PC-3 (cell line): ENCODE measurements around the gene L1CAM. TPM values are rescaled to one million over a fixed set of nuclear protein-coding genes. Genes with fewer than 3 reads are reported as not detected.

Experiments
- ATAC-seq: fragments of 200-7000 bp; cut with Tn5 transposase; 2 replicates; pipeline ENCODE4 v1.9.1; 2020; ENCODE audit warnings: mild to moderate bottlenecking, moderate library complexity
- BruUV-seq: library from RNA; stranded (reverse); fragments of 400-500 nt; replicated peaks from 2 replicates; lab custom pipeline; 2021; lab: Mats Ljungman, UMichigan
- CTCF ChIA-PET: fragments of 300-600 bp; sonication (Branson Sonifier 250); formaldehyde crosslinking; loops from one replicate; lab custom pipeline; 2022; ENCODE audit warnings: antibody characterized with exemption; lab: Charles Lee
- POLR2A ChIA-PET: fragments of 300-600 bp; sonication (Branson Sonifier 250); formaldehyde crosslinking; loops from one replicate; lab custom pipeline; 2022; ENCODE audit warnings: antibody characterized with exemption; ENCODE audit not compliant: unreplicated experiment; lab: Charles Lee
- DNase-seq: peaks from one replicate; pipeline ENCODE4 v3.0.0-alpha.2; 2015
- H2AFZ ChIP-seq: fragments of 300-600 bp; sonication (generic); 2 replicates; pipeline ENCODE4 v1.6.0; 2016; ENCODE audit warnings: antibody characterized with exemption, low read length
- H3F3A ChIP-seq: fragments of 300-600 bp; sonication (generic); one replicate; pipeline ENCODE4 v1.6.0; 2017; ENCODE audit warnings: antibody characterized with exemption, low read length, control low read depth, mild to moderate bottlenecking; ENCODE audit not compliant: unreplicated experiment
- H3K27ac ChIP-seq: fragments of 300-600 bp; sonication (generic); 2 replicates; pipeline ENCODE4 v1.5.1; 2016; ENCODE audit warnings: mild to moderate bottlenecking, low read length
- H3K27me3 ChIP-seq: fragments of 300-600 bp; sonication (generic); 2 replicates; pipeline ENCODE4 v1.6.1; 2016; ENCODE audit warnings: low read length, mixed read lengths
- H3K36me3 ChIP-seq: fragments of 300-600 bp; sonication (generic); 2 replicates; pipeline ENCODE4 v1.6.1; 2016; ENCODE audit warnings: low read depth, mixed run types, low read length, mixed read lengths
- H3K4me1 ChIP-seq: fragments of 300-600 bp; sonication (generic); 2 replicates; pipeline ENCODE4 v1.5.1; 2016; ENCODE audit warnings: low read length; ENCODE audit not compliant: insufficient read depth
- H3K4me2 ChIP-seq: fragments of 300-600 bp; sonication (generic); 2 replicates; pipeline ENCODE4 v1.6.0; 2016; ENCODE audit warnings: low read length
- H3K4me3 ChIP-seq: fragments of 300-600 bp; sonication (generic); 2 replicates; pipeline ENCODE4 v1.5.1; 2016; ENCODE audit warnings: mild to moderate bottlenecking, low read length, mixed read lengths
- H3K79me2 ChIP-seq: fragments of 300-600 bp; sonication (generic); 2 replicates; pipeline ENCODE4 v1.6.1; 2017; ENCODE audit warnings: low read length, mixed read lengths
- H3K9ac ChIP-seq: fragments of 300-600 bp; sonication (generic); 2 replicates; pipeline ENCODE4 v1.6.0; 2016; ENCODE audit warnings: mild to moderate bottlenecking, low read length
- H3K9me2 ChIP-seq: fragments of 300-600 bp; sonication (generic); replicated peaks from 2 replicates; pipeline ENCODE4 v1.6.1; 2016; ENCODE audit warnings: mixed run types, low read length, mixed read lengths
- H3K9me3 ChIP-seq: fragments of 300-600 bp; sonication (generic); 2 replicates; pipeline ENCODE4 v1.6.1; 2016; ENCODE audit warnings: low read length, mixed read lengths
- H4K20me1 ChIP-seq: fragments of 300-600 bp; sonication (generic); 2 replicates; pipeline ENCODE4 v1.6.1; 2016; ENCODE audit warnings: low read length, mixed read lengths
- CTCF ChIP-seq: fragments of 300-600 bp; sonication (generic); conservative IDR thresholded peaks from 2 replicates; pipeline ENCODE4 v1.5.1; 2017; ENCODE audit warnings: antibody characterized with exemption, low read depth, mild to moderate bottlenecking, low read length
- EZH2 ChIP-seq: fragments of 300-600 bp; sonication (generic); IDR thresholded peaks from one replicate; pipeline ENCODE4 v1.6.1; 2017; ENCODE audit warnings: antibody characterized with exemption, mild to moderate bottlenecking, low read length; ENCODE audit not compliant: unreplicated experiment
- EZH2phosphoT487 ChIP-seq: fragments of 300-600 bp; sonication (generic); IDR thresholded peaks from 2 replicates; pipeline ENCODE4 v1.6.1; 2018; ENCODE audit warnings: mild to moderate bottlenecking, antibody characterized with exemption, low read length, borderline replicate concordance
- intact Hi-C: fragments of 100-400 bp; cut with micrococcal nuclease; formaldehyde crosslinking; loops from 2 replicates; pipeline ENCODE4 v1.9.0; 2023
- total RNA-seq: library from RNA; depleted of rRNA; stranded (reverse); fragments of >200 nt; gene quantifications from 2 replicates; pipeline ENCODE4 v1.2.3, GENCODE V29; 2014

L1CAM gene
- total RNA-seq, 1 experiment from 2014 or later, result 5.2 TPM

GRCh38 chrX:153909980-153910360 is 24.0 kb upstream of the L1CAM start:
- ATAC-seq (no peak; the same call in 1 of the 2 replicates), DNase-seq (no peak)
- intact Hi-C loops, result no loop called here
- no peaks in the 10 kb centered on the region for H3K9me2 ChIP-seq
- H3K79me2 ChIP-seq, result no peaks in the 10 kb centered on the region
- H2AFZ ChIP-seq, result no peak overlapping the region
- H3K4me1 ChIP-seq, result no peaks in the 10 kb centered on the region
- H3K36me3 ChIP-seq, result no peaks in the 10 kb centered on the region
- no peak overlapping the region for H3K4me2 ChIP-seq
- no peaks in the 10 kb centered on the region for H3K9me3 ChIP-seq
- no peaks in the 10 kb centered on the region for H4K20me1 ChIP-seq
- H3F3A ChIP-seq, result no peaks in the 10 kb centered on the region
- no peak overlapping the region for H3K4me3 ChIP-seq
- H3K27ac ChIP-seq, result no peak overlapping the region
- ChIA-PET CTCF (interaction anchor here (1.0 to 1.8 kb wide), 3 partner anchors 13 to 37 kb away, joined by 3 to 10 read pairs (median 4); no protein-coding TSS in a partner anchor), POLR2A (interaction anchor here (0.6 kb wide), 1 partner anchor 182 kb away, joined by 5 read pairs; no protein-coding TSS in a partner anchor)
- no TSS peak for BruUV-seq
- H3K9ac ChIP-seq, result no peak overlapping the region
- no peaks in the 10 kb centered on the region for H3K27me3 ChIP-seq
- TF ChIP-seq CTCF, result no peak
- TF ChIP-seq EZH2, result no peak
- TF ChIP-seq EZH2phosphoT487, result no peak

GRCh38 chrX:153909024-153909979 is 23.3 kb upstream of the L1CAM start:
- TF ChIP-seq EZH2 (no peak), CTCF (no peak), EZH2phosphoT487 (no peak)
- ChIA-PET CTCF (no interaction called here), POLR2A (no interaction called here)
- H3K9ac ChIP-seq, result no peak overlapping the region
- DNase-seq (no peak), ATAC-seq (no peak; the same call in 1 of the 2 replicates)
- H3K4me2 ChIP-seq, result no peak overlapping the region
- H3K4me1 ChIP-seq, result no peaks in the 10 kb centered on the region
- no peaks in the 10 kb centered on the region for H4K20me1 ChIP-seq
- H3K36me3 ChIP-seq, result no peaks in the 10 kb centered on the region
- no peaks in the 10 kb centered on the region for H3K9me2 ChIP-seq
- no peaks in the 10 kb centered on the region for H3F3A ChIP-seq
- H3K27me3 ChIP-seq, result no peaks in the 10 kb centered on the region
- H3K27ac ChIP-seq, result no peak overlapping the region
- no peak overlapping the region for H2AFZ ChIP-seq
- no peaks in the 10 kb centered on the region for H3K9me3 ChIP-seq
- no TSS peak for BruUV-seq
- intact Hi-C loops, result no loop called here
- no peak overlapping the region for H3K4me3 ChIP-seq
- no peaks in the 10 kb centered on the region for H3K79me2 ChIP-seq
